Measurements from ENCODE around the gene CPNE1.

- TF ChIP-seq CTCF (IDR thresholded peaks at IDR 0.05), result no peak
- no peak for TF ChIP-seq POLR2A (IDR thresholded peaks at IDR 0.05)
These were observed 19.9 kb downstream of the CPNE1 start for GRCh38 chr20:35644806-35645205.

All from lower leg skin (tissue), 3 donors.